ENCODE results near the gene FAM117B.

Gene FAM117B

DNA sequence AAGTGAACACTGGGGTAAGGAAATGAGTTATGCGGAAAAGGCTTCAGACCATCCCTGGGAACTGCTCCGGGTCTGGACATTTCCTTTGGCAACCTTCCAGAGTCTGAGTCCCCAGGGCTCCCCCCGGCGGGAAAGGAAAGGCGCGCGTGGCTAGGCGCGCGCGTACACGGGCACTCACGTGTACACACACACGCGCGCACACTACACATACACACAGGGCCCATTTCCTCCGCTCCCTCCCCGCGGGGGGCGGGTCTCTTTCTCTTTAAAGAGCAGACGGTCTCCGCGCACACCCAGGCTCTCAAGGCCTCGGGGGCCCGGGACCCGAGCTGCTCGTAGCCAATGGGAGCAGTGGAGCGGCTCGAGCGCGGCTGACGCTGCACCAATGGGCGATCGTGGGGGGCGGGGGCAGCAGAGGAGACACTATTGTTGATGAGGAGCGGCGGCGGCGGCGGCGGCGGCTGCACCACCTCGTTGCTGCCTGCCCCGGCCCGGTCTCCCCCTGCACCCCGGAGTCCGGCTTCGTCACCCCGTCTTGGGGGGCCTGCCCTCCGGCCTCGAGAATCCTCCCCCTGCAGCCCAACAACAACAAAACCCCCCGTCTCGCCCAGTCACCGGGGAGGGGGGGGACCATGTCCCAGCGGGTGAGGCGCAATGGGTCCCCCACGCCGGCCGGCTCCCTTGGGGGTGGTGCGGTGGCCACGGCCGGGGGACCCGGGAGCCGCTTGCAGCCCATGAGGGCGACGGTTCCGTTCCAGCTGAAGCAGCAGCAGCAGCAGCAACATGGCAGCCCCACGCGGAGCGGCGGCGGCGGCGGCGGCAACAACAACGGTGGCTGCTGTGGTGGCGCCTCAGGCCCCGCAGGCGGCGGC lies at the start of gene FAM117B:
FAM117B (plus strand) TSS at position 414 of the 872 bp plus-strand sequence; CDS start at position 633, 219 bp downstream.
- no peak for TF ChIP-seq CTCF (IDR thresholded peaks at IDR 0.05; ENCODE audit: borderline replicate concordance, control extremely low read depth, extremely low read depth, insufficient read depth, missing control alignments)
- in situ Hi-C loops (cut with MboI; ENCODE audit: low sequenced_read_pairs, unreplicated experiment) = no loop called here
- peak; percentile 97 for DNase-seq (ENCODE audit: low spot score)

- DNase-seq (ENCODE audit: low spot score) = peak; percentile 78
- in situ Hi-C loops (cut with MboI; ENCODE audit: low sequenced_read_pairs, unreplicated experiment) = loop anchor here (25.0 kb wide), 2 partner anchors 273 to 848 kb away; partner anchors contain the start of gene ICA1L
- TF ChIP-seq CTCF (IDR thresholded peaks at IDR 0.05; ENCODE audit: borderline replicate concordance, control extremely low read depth, extremely low read depth, insufficient read depth, missing control alignments) = peak; percentile 83
Observed at GRCh38 chr2:202588647-202589581, 45.9 kb upstream of the FAM117B start.

GRCh38 chr2:202589582-202589949 lies 45.2 kb upstream of the FAM117B start:
- in situ Hi-C loops (cut with MboI; ENCODE audit: low sequenced_read_pairs, unreplicated experiment) = loop anchor here (25.0 kb wide), 2 partner anchors 273 to 848 kb away; partner anchors contain the start of gene ICA1L
- no peak for TF ChIP-seq CTCF (IDR thresholded peaks at IDR 0.05; ENCODE audit: borderline replicate concordance, control extremely low read depth, extremely low read depth, insufficient read depth, missing control alignments)
- DNase-seq (ENCODE audit: low spot score) = no peak

- no peak for TF ChIP-seq CTCF (IDR thresholded peaks at IDR 0.05; ENCODE audit: borderline replicate concordance, control extremely low read depth, extremely low read depth, insufficient read depth, missing control alignments)
- in situ Hi-C loops (cut with MboI; ENCODE audit: low sequenced_read_pairs, unreplicated experiment) = loop anchor here (25.0 kb wide), 2 partner anchors 270 to 845 kb away; partner anchors contain the start of gene ICA1L
- DNase-seq (ENCODE audit: low spot score) = no peak
Observed at GRCh38 chr2:202592566-202592965, 42.2 kb upstream of the FAM117B start.

- DNase-seq (ENCODE audit: low spot score) = no peak
- TF ChIP-seq CTCF (IDR thresholded peaks at IDR 0.05; ENCODE audit: borderline replicate concordance, control extremely low read depth, extremely low read depth, insufficient read depth, missing control alignments) = no peak
- in situ Hi-C loops (cut with MboI; ENCODE audit: low sequenced_read_pairs, unreplicated experiment) = loop anchor here (25.0 kb wide), 2 partner anchors 263 to 838 kb away; partner anchors contain the start of gene ICA1L
Observed at GRCh38 chr2:202599105-202599504, 35.7 kb upstream of the FAM117B start.

DNA sequence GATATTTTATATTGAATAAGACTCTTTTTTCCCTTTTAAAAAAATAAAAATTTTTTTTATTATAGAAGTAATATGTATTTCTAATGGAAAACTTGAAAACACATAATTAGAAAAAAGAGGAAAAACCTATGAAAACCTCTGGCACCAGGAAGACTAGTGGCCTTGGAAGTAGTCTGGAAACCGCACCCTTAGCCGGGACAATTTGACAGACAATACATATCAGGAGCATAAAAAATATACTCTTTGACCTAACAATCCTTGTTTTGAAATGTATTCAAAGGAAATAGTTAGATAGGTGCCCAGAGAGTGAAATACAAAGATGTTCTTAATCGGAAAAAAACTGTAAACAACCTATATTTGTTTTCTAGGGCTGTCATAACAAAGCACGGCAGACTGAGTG lies 34.9 kb upstream of the FAM117B start:
- in situ Hi-C loops (cut with MboI; ENCODE audit: low sequenced_read_pairs, unreplicated experiment) = loop anchor here (25.0 kb wide), 2 partner anchors 262 to 837 kb away; partner anchors contain the start of gene ICA1L
- TF ChIP-seq CTCF (IDR thresholded peaks at IDR 0.05; ENCODE audit: borderline replicate concordance, control extremely low read depth, extremely low read depth, insufficient read depth, missing control alignments) = no peak
- DNase-seq (ENCODE audit: low spot score) = no peak

All from GM13976 (cell line).